SK-N-SH (cell line): ENCODE data around the gene IL7R.

Experiments used
- EP300 ChIP-seq, 2 experiments: IDR thresholded peaks; 2 replicates each; pipeline versions ENCODE4 v1.4.0 to v1.6.1; 2012; ENCODE audit warnings: borderline replicate concordance in 1 of 2, low read depth in 1 of 2, low read length in 1 of 2
- FOXM1 ChIP-seq: IDR thresholded peaks from 2 replicates; pipeline ENCODE4 v1.4.0; 2012; ENCODE audit warnings: low read depth, mild to moderate bottlenecking
- MEF2A ChIP-seq: IDR thresholded peaks from 2 replicates; pipeline ENCODE4 v1.4.0; 2012; ENCODE audit warnings: low read depth, borderline replicate concordance
- NRF1 ChIP-seq: IDR thresholded peaks from 2 replicates; pipeline ENCODE4 v1.6.1; 2012; ENCODE audit warnings: low read depth, mild to moderate bottlenecking, low read length
- RCOR1 ChIP-seq: fragments of 150-350 bp; IDR thresholded peaks from 2 replicates; pipeline ENCODE4 v1.6.1; 2017; ENCODE audit warnings: antibody characterized with exemption, low read length
- TAF1 ChIP-seq: IDR thresholded peaks from 2 replicates; pipeline ENCODE4 v1.6.1; 2012; ENCODE audit warnings: low read depth, mild to moderate bottlenecking, low read length, moderate library complexity, borderline replicate concordance
- TF ChIP-seq, protein P1 (sequence below): fragments of 200-600 bp; sonication (generic); IDR thresholded peaks from 2 replicates; pipeline ENCODE4 v1.6.1; 2017; ENCODE audit warnings: antibody characterized with exemption, mild to moderate bottlenecking, moderate library complexity

- TF ChIP-seq, protein P1, sequence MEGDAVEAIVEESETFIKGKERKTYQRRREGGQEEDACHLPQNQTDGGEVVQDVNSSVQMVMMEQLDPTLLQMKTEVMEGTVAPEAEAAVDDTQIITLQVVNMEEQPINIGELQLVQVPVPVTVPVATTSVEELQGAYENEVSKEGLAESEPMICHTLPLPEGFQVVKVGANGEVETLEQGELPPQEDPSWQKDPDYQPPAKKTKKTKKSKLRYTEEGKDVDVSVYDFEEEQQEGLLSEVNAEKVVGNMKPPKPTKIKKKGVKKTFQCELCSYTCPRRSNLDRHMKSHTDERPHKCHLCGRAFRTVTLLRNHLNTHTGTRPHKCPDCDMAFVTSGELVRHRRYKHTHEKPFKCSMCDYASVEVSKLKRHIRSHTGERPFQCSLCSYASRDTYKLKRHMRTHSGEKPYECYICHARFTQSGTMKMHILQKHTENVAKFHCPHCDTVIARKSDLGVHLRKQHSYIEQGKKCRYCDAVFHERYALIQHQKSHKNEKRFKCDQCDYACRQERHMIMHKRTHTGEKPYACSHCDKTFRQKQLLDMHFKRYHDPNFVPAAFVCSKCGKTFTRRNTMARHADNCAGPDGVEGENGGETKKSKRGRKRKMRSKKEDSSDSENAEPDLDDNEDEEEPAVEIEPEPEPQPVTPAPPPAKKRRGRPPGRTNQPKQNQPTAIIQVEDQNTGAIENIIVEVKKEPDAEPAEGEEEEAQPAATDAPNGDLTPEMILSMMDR = no peak
- TF ChIP-seq NRF1 (no peak), EP300 (IDR thresholded peaks at IDR 0.05; ENCODE audit: borderline replicate concordance in 1 of 2, low read depth in 1 of 2, low read length in 1 of 2) (no peak), TAF1 (no peak), MEF2A (no peak), FOXM1 (no peak), RCOR1 (no peak)
Observed at GRCh38 chr5:35899800-35900199, 43.1 kb downstream of the IL7R start.
